Right cardiac atrium (tissue), 5 donors: ENCODE measurements around the gene TMEM163. TPM values are rescaled to one million over a fixed set of nuclear protein-coding genes. Genes with fewer than 3 reads are reported as not detected.
"Not testable (repeated sequence)": the region's sequence is repeated elsewhere in the genome, so short reads cannot be mapped to it uniquely, and the experiment has no call there.

Experiments
- ATAC-seq, 2 donors: fragments of 200-7000 bp; cut with Tn5 transposase; one replicate each; pipeline versions ENCODE4 v1.8.0 to v1.9.1; 2020; ENCODE audit warnings: moderate library complexity in 2 of 2, mild to moderate bottlenecking in 1 of 2
- DNase-seq, 3 donors: peaks; one replicate each; pipeline ENCODE4 v3.0.0-alpha.2; 2020
- H3K27ac ChIP-seq: one replicate; pipeline ENCODE4 v1.5.1; 2013; ENCODE audit warnings: mild to moderate bottlenecking, low read length, control low read depth, moderate library complexity
- H3K27me3 ChIP-seq: one replicate; pipeline ENCODE4 v1.6.1; 2013; ENCODE audit not compliant: control insufficient read depth, insufficient read depth
- H3K4me1 ChIP-seq: one replicate; pipeline ENCODE4 v1.6.1; 2013; ENCODE audit warnings: low read length; ENCODE audit not compliant: control insufficient read depth, insufficient read depth
- H3K4me3 ChIP-seq: one replicate; pipeline ENCODE4 v1.5.1; 2013; ENCODE audit warnings: low read length, control low read depth
- H3K9me3 ChIP-seq: one replicate; pipeline ENCODE4 v1.6.1; 2013; ENCODE audit warnings: low read length; ENCODE audit not compliant: control insufficient read depth
- WGBS: extraction: QIAGEN DNeasy Blood & Tissue Kit; methylation state at CpG from one replicate; pipeline ENCODE4 v1.1.7; 2013; 5-methylcytosine and 5-hydroxymethylcytosine counted together
- intact Hi-C, 4 donors: fragments of 100-400 bp; cut with DNase I; formaldehyde crosslinking; loops; one replicate each; pipeline versions ENCODE4 v1.11.0 to v1.14.0; 2022 to 2023
- polyA plus RNA-seq: library from polyadenylated mRNA; stranded (reverse); fragments of 200-250 nt; gene quantifications from one replicate; pipeline ENCODE4 v1.2.3, GENCODE V29; 2013
- total RNA-seq, 4 donors: library from RNA; stranded (reverse); fragmentation: NEBNext Ultra II Directional; extraction: Animal tissue kit (Norgen Biotek cat#: 25700); gene quantifications; one replicate each; pipeline ENCODE4 v1.2.1, GENCODE V29; 2021
- donor health status: healthy with polysubstance abuse.
- donor health status: DM: no; HTN: yes; CAD: no.
- donor health status: DM: no; HTN: no; CAD: no.
- donor health status: DM: no; HTN: yes; CAD: no; lungs with severe emphysema.
- donor health status: DM: yes; HTN: yes; CAD: no.

TMEM163 gene
- total and polyA plus RNA-seq, 5 donors: 3.3 to 7.1 (median 4.9) TPM

DNA sequence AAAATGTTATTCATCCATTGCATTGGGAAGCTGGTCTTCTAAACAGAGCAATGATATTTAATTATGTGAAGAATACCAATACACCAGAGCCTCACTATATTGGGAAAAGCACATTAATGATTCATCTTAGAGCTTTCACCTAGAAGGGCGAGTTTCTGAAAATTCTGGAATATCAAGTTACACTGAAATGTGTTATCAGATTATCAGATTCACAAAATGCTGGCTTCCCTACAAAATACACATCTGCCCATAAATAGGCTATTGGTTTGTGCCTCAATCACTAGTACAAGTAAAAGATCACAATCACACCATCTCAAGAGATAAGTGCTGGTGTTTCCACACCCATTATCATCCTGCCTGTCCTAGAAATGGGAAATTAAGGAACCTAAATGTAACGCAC is 200.7 kb downstream of the TMEM163 start:
- Histone ChIP-seq H3K27ac (no peak overlapping the region), H3K9me3 (no peaks in the 10 kb centered on the region), H3K27me3 (no peaks in the 10 kb centered on the region), H3K4me3 (no peak overlapping the region), H3K4me1 (no peaks in the 10 kb centered on the region)
- DNase-seq (no peak), ATAC-seq (no peak)
- WGBS: 88% methylated on average over 2 of the region's 2 CpGs
- intact Hi-C loops: no loop called here

DNA sequence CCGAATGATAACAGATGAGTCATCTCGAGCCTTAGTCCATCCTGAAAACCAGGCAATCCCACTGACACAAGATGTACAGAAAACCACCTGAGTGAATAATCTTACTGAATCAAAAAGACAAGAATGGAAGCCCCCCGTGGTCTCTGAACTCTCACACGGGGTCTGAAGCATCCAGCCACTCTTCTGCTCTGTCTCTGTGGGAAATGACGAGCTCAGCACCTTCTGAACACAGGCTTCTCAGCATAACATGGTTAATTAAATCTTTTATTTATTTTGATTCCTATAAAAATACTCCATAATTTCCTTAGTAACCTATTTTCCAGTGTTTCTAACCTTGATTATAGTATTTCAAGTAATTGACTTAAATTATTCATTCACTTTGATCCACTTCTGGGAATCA is 203.7 kb downstream of the TMEM163 start:
- no peak overlapping the region for H3K27ac ChIP-seq
- no peak overlapping the region for H3K4me3 ChIP-seq
- DNase-seq (no peak), ATAC-seq (no peak)
- H3K4me1 ChIP-seq: no peaks in the 10 kb centered on the region
- H3K9me3 ChIP-seq: no peaks in the 10 kb centered on the region
- 79% methylated on average over 5 of the region's 5 CpGs for WGBS
- intact Hi-C loops: no loop called here
- no peaks in the 10 kb centered on the region for H3K27me3 ChIP-seq

DNA sequence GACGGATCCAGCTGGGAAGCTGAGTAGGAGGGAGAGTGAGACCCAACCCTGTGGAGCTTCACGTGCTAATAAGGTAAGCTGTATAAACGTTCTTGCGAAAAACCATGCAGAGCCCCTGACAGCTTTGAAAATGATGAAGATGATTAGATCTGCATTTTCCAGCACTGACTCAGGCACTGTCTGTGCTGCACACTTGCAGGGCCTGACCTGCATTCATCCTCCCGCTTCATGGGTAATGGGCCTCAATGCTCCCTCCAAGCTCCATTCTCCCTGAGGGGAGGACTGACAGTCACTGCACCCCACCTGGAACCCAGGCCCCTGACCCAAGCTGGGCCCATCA is 205.4 kb downstream of the TMEM163 start:
- WGBS: 78% methylated on average over 5 of the region's 5 CpGs

DNA sequence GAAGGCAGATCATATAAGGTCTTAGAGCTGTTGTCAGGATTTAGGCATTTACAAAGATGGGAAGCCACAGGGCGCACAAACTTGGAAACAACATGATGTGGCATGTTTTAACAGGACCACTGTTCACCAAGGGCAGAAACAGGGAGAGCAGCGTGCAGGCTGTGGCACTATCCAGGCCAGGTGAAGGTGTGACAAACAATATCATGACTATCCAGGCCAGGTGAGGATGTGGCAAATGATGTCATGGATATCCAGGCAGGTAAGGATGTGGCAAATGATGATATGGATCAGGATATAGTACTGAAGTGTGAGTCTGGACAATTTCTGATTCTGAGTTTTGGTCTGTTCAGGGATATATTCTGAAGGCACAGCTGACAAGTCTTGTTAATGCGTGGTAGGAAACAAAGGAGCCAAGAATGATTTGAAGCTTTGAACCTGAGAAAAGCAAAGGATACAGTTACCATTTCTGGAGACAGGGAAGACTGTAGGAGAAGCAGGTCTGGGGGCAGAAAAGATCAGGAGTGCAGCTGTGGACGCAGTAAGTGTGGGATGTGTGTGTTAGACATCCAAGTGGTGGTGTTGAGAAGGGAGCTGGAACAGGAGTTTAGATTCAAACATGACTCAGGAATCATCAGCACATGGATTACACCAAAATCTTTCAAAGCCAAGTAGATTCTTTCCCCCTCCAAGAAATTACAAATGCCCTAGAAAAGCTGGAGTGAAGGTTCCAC is 205.9 kb downstream of the TMEM163 start:
- Histone ChIP-seq H3K27ac (no peak overlapping the region), H3K4me1 (no peaks in the 10 kb centered on the region), H3K9me3 (no peaks in the 10 kb centered on the region), H3K27me3 (no peaks in the 10 kb centered on the region), H3K4me3 (no peak overlapping the region)
- intact Hi-C loops: no loop called here
- no peak for ATAC-seq
- no peak for DNase-seq
- 84% methylated on average over 4 of the region's 4 CpGs for WGBS

More for the DNA sequence above, 205.4 kb downstream of the TMEM163 start:
- no peak overlapping the region for H3K4me3 ChIP-seq
- H3K4me1 ChIP-seq: no peaks in the 10 kb centered on the region
- H3K27me3 ChIP-seq: no peaks in the 10 kb centered on the region
- no peaks in the 10 kb centered on the region for H3K9me3 ChIP-seq
- ATAC-seq (no peak), DNase-seq (no peak)
- no peak overlapping the region for H3K27ac ChIP-seq
- intact Hi-C loops: no loop called here

DNA sequence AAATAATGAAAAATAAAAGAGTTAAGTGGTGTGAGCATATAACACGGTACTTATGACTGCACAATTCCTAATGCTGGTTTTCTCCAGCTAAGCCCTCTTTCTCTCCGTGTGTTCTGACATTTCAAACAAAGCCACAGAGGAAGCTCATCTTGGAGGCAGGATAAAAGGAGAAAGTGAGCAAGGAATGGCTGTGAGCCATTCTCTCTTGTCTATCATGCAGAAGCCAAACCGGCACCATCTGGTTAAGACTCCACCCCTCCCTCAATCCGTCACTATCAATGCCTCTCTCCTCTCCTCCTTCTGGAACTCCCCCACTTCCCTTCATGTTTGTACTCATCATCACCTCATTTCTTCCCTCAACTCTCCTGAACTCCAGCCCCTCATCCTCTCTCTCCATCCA is 210.4 kb downstream of the TMEM163 start:
- 46% methylated on average over 4 of the region's 4 CpGs for WGBS
- DNase-seq: no peak
- intact Hi-C loops: no loop called here

DNA sequence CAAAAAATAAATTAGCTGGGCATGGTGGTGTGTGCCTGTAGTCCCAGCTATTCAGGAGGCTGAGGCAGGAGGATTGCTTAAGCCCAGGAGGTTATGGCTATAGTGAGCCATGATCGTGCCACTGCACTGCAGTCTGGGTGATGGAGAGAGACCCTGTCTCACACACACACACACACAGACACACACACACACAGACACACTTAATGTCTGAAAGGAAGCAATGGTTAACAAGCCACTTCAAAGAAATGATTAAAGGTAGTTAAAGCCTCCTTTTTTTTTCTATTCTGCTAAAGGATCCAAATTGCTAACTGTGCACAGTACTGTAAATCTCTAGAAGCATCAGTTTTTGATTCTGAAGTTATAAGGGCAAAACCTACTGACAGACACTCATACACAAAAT is 211.1 kb downstream of the TMEM163 start:
- H3K9me3 ChIP-seq: no peaks in the 10 kb centered on the region
- WGBS: 85% methylated on average over 1 of the region's 1 CpG
- DNase-seq (no peak), ATAC-seq (no peak)
- intact Hi-C loops: no loop called here
- H3K4me3 ChIP-seq: no peak overlapping the region
- H3K4me1 ChIP-seq: no peaks in the 10 kb centered on the region
- H3K27ac ChIP-seq: no peak overlapping the region
- H3K27me3 ChIP-seq: no peaks in the 10 kb centered on the region

More for the DNA sequence above, 210.4 kb downstream of the TMEM163 start:
- H3K27me3 ChIP-seq: no peaks in the 10 kb centered on the region
- H3K27ac ChIP-seq: no peak overlapping the region
- no peak for ATAC-seq
- H3K9me3 ChIP-seq: no peaks in the 10 kb centered on the region
- H3K4me1 ChIP-seq: no peaks in the 10 kb centered on the region
- no peak overlapping the region for H3K4me3 ChIP-seq

DNA sequence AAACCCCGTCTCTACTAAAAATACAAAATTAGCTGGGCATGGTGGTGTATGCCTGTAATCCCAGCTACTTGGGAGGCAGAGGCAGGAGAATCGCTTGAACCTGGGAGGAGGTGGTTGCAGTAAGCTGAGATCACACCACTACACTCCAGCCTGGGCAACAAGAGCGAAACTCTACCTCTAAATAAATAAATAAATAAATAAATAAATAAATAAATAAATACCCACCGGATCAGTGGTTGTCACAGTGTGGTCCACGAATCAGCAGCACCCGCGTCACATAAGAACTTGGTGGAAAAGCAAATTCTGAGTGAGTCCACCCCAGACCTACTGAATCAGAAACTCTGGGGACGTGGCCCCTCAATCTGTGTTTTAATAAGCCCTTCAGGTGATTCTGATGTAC is 211.6 kb downstream of the TMEM163 start:
- H3K27ac ChIP-seq, DNase-seq, H3K4me3 ChIP-seq, intact Hi-C loops, H3K4me1 ChIP-seq, ATAC-seq, H3K9me3 ChIP-seq, H3K27me3 ChIP-seq: not testable (repeated sequence)
- WGBS: 96% methylated on average over 8 of the region's 8 CpGs

DNA sequence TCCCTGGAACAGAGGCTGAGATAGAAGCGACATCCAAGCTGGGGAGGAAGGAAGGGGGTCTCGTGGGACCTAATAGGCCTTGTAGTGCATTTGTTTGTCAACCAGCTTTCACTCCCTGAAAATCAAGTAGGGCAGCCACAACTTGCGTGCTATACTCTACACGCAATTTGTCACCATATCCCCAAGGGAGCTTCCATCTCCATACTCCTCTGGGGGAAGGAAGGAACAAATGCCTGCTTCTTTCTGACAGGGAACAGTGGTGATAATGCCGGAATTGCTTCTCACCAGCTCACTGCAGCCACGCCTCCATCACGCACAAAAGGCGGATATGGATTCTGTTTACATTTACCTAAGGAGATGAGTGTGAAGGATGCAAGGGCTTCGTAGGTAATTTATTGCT is 213.4 kb downstream of the TMEM163 start:
- Histone ChIP-seq H3K9me3 (no peaks in the 10 kb centered on the region), H3K27ac (no peak overlapping the region), H3K27me3 (no peaks in the 10 kb centered on the region), H3K4me3 (no peak overlapping the region), H3K4me1 (no peaks in the 10 kb centered on the region)
- intact Hi-C loops: no loop called here
- WGBS: 86% methylated on average over 9 of the region's 9 CpGs
- ATAC-seq (no peak), DNase-seq (no peak)

DNA sequence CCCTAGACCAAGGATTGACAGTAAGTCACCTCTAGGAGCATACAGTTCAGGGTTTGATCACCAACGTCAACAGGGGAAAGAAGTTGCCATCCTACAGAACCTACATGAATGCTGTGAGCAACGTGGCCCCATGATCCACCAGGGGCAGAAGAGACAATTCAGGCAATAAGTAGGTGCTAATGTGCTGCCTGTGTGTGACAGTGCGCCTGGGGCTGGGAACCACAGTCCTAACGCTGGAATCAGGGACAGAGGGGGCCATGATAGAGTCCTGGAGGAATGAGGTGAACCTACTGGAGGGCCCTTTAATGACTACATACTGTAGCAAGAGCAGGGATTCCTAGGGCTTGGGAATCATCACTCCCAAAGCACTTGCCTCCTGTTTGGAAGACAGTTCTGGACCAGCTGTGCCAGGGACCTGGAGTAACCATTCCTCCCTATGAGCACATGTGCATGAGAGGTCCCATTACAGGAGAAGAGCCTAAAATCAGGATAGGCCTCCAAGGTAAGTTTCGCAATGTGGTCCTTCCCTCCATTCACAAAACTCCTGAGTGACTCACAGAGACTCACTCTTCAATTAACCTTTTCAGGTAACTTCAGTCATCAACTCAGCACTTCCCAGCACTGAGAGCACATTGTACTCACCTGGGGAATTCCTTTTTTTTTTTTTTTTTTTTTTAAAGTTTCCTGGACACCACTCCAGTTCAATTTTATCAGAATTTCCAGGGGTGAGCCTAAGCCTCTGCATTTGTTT is 214.0 kb downstream of the TMEM163 start:
- no peak for DNase-seq
- WGBS: 75% methylated on average over 5 of the region's 5 CpGs
- no peak for ATAC-seq

DNA sequence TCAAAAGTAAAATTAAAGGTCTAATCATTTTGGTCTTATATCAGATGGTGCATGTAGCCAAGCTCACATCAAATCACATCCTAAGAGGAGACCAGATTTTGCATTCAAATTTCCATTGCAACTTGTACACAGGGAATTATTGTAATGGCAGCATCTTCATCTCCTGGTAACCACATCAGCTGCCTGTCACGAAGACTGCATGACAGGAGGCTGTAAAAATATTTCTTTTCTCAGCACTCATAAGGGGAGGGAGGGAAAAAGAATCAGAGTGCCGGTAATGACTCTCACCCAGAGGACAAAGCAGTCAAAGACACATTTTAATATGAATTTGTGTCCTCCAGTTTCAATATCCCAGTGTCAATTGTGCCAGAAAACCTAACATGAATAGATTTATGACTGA is 216.7 kb downstream of the TMEM163 start:
- intact Hi-C loops: no loop called here
- Histone ChIP-seq H3K4me3 (no peak overlapping the region), H3K9me3 (no peaks in the 10 kb centered on the region), H3K27ac (no peak overlapping the region), H3K4me1 (no peaks in the 10 kb centered on the region), H3K27me3 (no peaks in the 10 kb centered on the region)
- DNase-seq (no peak), ATAC-seq (no peak)
- 39% methylated on average over 2 of the region's 2 CpGs for WGBS

More for the DNA sequence above, 214.0 kb downstream of the TMEM163 start:
- H3K4me3 ChIP-seq: no peak overlapping the region
- no peak overlapping the region for H3K27ac ChIP-seq
- no peaks in the 10 kb centered on the region for H3K9me3 ChIP-seq
- H3K4me1 ChIP-seq: no peaks in the 10 kb centered on the region
- intact Hi-C loops: no loop called here
- H3K27me3 ChIP-seq: no peaks in the 10 kb centered on the region

DNA sequence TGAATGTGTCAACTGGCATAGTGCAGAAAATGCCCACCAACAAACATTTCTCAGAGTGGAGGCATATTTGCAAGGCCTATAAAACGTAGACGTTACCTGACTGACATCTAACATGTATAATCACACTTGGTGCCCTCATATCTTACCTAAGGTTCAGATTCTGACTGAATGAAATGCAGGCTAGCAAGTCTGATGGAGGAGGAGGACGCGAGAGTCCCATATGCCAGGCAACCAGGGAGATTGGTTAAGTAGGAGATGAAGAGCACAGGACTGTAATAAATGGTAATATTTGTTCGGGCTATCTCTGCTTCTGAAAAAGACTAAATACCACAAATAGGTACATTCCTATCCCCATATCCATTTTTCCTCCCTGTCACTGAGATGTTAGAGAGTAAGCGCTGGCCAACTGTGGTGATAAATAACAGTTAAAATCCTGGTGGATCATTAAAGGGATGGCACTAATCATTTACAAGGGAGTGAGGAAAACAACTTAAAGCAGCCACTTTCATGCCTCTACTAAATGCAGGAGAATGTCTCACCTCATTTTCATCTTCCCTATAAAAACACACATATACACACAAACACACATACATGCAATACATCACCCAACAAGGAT is 217.2 kb downstream of the TMEM163 start:
- DNase-seq (no peak), ATAC-seq (no peak)
- 93% methylated on average over 6 of the region's 6 CpGs for WGBS
- Histone ChIP-seq H3K9me3 (no peaks in the 10 kb centered on the region), H3K27me3 (no peaks in the 10 kb centered on the region), H3K4me3 (no peak overlapping the region), H3K4me1 (no peaks in the 10 kb centered on the region), H3K27ac (no peak overlapping the region)
- intact Hi-C loops: no loop called here
